SK-N-SH treated with all-trans-retinoic acid at 6 μM for 48 hours (cell line): Measurements from ENCODE around the gene TNFRSF8.

Experiments used
- ATAC-seq: fragments of 200-7000 bp; cut with Tn5 transposase; 3 replicates; pipeline ENCODE4 v1.9.1; 2020; ENCODE audit warnings: mild to moderate bottlenecking, moderate library complexity
- ARNTL ChIP-seq: fragments of 450-650 bp; formaldehyde crosslinking; IDR thresholded peaks from 2 replicates; pipeline ENCODE4 v1.5.0; 2020; ENCODE audit warnings: low read depth, mild to moderate bottlenecking, moderate library complexity, borderline replicate concordance
- BACH2 ChIP-seq: fragments of 250-450 bp; sonication (Bioruptor Pico); IDR thresholded peaks from 2 replicates; pipeline ENCODE4 v1.9.0; 2021; ENCODE audit warnings: mild to moderate bottlenecking, borderline replicate concordance
- CREB5 ChIP-seq: fragments of 250-450 bp; sonication (Bioruptor Pico); IDR thresholded peaks from 2 replicates; pipeline ENCODE4 v1.5.1; 2020; ENCODE audit warnings: low read depth, mild to moderate bottlenecking, moderate library complexity
- CSRNP3 ChIP-seq: fragments of 250-450 bp; sonication (Bioruptor Pico); IDR thresholded peaks from 2 replicates; pipeline ENCODE4 v1.5.1; 2021; ENCODE audit warnings: mild to moderate bottlenecking, moderate library complexity
- ESRRG ChIP-seq: fragments of 250-450 bp; sonication (Bioruptor Pico); IDR thresholded peaks from 2 replicates; pipeline ENCODE4 v1.6.1; 2021; ENCODE audit warnings: mild to moderate bottlenecking
- GLIS3 ChIP-seq: fragments of 250-450 bp; sonication (Bioruptor Pico); IDR thresholded peaks from 2 replicates; pipeline ENCODE4 v1.5.0; 2020; ENCODE audit warnings: mild to moderate bottlenecking, moderate library complexity
- ISL1 ChIP-seq: fragments of 250-450 bp; sonication (Bioruptor Pico); IDR thresholded peaks from 2 replicates; pipeline ENCODE4 v2.1.2; 2022; ENCODE audit warnings: mild to moderate bottlenecking, moderate library complexity
- OSR1 ChIP-seq: fragments of 250-450 bp; sonication (Bioruptor Pico); IDR thresholded peaks from 2 replicates; pipeline ENCODE4 v1.8.0; 2022; ENCODE audit warnings: moderate library complexity, mild to moderate bottlenecking, inconsistent platforms
- PATZ1 ChIP-seq: fragments of 250-450 bp; sonication (Bioruptor Pico); IDR thresholded peaks from 2 replicates; pipeline ENCODE4 v1.8.0; 2020; ENCODE audit warnings: mild to moderate bottlenecking, moderate library complexity, borderline replicate concordance
- RARB ChIP-seq: fragments of 250-450 bp; sonication (Bioruptor Pico); IDR thresholded peaks from 2 replicates; pipeline ENCODE4 v1.8.0; 2021; ENCODE audit warnings: mild to moderate bottlenecking, moderate library complexity
- SNAI2 ChIP-seq: fragments of 250-450 bp; sonication (Bioruptor Pico); IDR thresholded peaks from 2 replicates; pipeline ENCODE4 v1.5.0; 2020; ENCODE audit warnings: mild to moderate bottlenecking, moderate library complexity
- TCF4 ChIP-seq: fragments of 250-450 bp; sonication (Bioruptor Pico); IDR thresholded peaks from 2 replicates; pipeline ENCODE4 v1.8.0; 2021; ENCODE audit warnings: mild to moderate bottlenecking, moderate library complexity, borderline replicate concordance
- TOX ChIP-seq: fragments of 250-450 bp; sonication (Bioruptor Pico); IDR thresholded peaks from 2 replicates; pipeline ENCODE4 v1.8.0; 2021; ENCODE audit warnings: mild to moderate bottlenecking, moderate library complexity, borderline replicate concordance
- TSHZ2 ChIP-seq: fragments of 250-450 bp; sonication (Bioruptor Pico); IDR thresholded peaks from 2 replicates; pipeline ENCODE4 v1.5.0; 2020; ENCODE audit warnings: mild to moderate bottlenecking, moderate library complexity
- ZC3H10 ChIP-seq: fragments of 250-450 bp; sonication (Bioruptor Pico); IDR thresholded peaks from 2 replicates; pipeline ENCODE4 v1.5.1; 2021; ENCODE audit warnings: mild to moderate bottlenecking, moderate library complexity
- ZFP3 ChIP-seq: fragments of 250-450 bp; sonication (Bioruptor Pico); IDR thresholded peaks from 2 replicates; pipeline ENCODE4 v1.5.0; 2020; ENCODE audit warnings: mild to moderate bottlenecking, moderate library complexity
- ZFP30 ChIP-seq: fragments of 450-650 bp; formaldehyde crosslinking; IDR thresholded peaks from 2 replicates; pipeline ENCODE4 v1.5.0; 2022; ENCODE audit warnings: mild to moderate bottlenecking, moderate library complexity
- ZNF565 ChIP-seq: fragments of 450-650 bp; formaldehyde crosslinking; conservative IDR thresholded peaks from 2 replicates; pipeline ENCODE4 v1.5.0; 2020; ENCODE audit warnings: low read depth, mild to moderate bottlenecking, moderate library complexity
- ZNF8 ChIP-seq: fragments of 450-650 bp; formaldehyde crosslinking; IDR thresholded peaks from 2 replicates; pipeline ENCODE4 v1.5.0; 2020; ENCODE audit warnings: mild to moderate bottlenecking, moderate library complexity

TNFRSF8 gene

GRCh38 chr1:12147201-12147701 is 84.1 kb downstream of the TNFRSF8 start:
- no peak for TF ChIP-seq BACH2 (CRISPR knock-in tag)
- no peak for TF ChIP-seq PATZ1 (CRISPR knock-in tag)
- TF ChIP-seq ISL1: no peak
- TF ChIP-seq SNAI2: no peak
- TF ChIP-seq ZNF565: no peak
- TF ChIP-seq CSRNP3 (CRISPR knock-in tag): no peak
- no peak for TF ChIP-seq TOX (CRISPR knock-in tag)
- TF ChIP-seq GLIS3 (CRISPR knock-in tag): no peak
- TF ChIP-seq ZC3H10: no peak
- no peak for TF ChIP-seq OSR1 (CRISPR knock-in tag)
- TF ChIP-seq TCF4 (CRISPR knock-in tag): no peak
- TF ChIP-seq ZFP3 (CRISPR knock-in tag): no peak
- TF ChIP-seq RARB (CRISPR knock-in tag): no peak
- TF ChIP-seq ARNTL (CRISPR knock-in tag): no peak
- TF ChIP-seq TSHZ2 (CRISPR knock-in tag): no peak
- no peak for TF ChIP-seq ESRRG (CRISPR knock-in tag)
- no peak for TF ChIP-seq ZNF8 (CRISPR knock-in tag)
- no peak for TF ChIP-seq ZFP30 (CRISPR knock-in tag)
- no peak for ATAC-seq

GRCh38 chr1:12148160-12148957 is 85.3 kb downstream of the TNFRSF8 start:
- ATAC-seq: no peak
- TF ChIP-seq ZFP3 (CRISPR knock-in tag): no peak
- no peak for TF ChIP-seq ISL1
- no peak for TF ChIP-seq CREB5 (CRISPR knock-in tag)
- TF ChIP-seq BACH2 (CRISPR knock-in tag): no peak
- no peak for TF ChIP-seq TSHZ2 (CRISPR knock-in tag)
- TF ChIP-seq CSRNP3 (CRISPR knock-in tag): no peak
- TF ChIP-seq GLIS3 (CRISPR knock-in tag): no peak
